ENCODE measurements around the gene SYT7.

Gene SYT7

DNA sequence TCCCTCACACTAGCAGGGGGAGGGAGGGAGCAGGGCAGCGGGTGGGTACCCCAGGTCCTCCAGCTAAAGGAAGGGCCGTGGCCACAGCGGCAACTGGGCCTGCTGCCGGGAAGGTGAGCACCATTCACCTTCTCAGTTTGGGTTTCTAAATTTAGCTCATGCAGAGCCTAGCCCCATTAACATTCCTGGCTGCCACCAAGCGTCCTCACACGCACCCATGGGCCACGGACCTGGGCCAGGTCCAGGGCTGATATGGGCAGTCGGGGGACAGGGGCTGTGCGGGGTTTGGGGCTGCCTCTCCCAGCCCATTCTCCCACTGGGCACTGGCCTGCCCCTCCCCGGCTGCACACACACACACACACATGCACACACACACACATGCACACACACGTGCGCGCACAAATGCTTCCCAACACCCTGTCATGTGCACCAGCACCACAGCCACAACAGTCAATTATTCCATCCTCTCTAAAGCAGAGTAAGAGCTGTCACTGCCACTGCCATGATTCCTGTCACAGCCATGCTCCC is 28.7 kb downstream of the SYT7 start:
- no peak for DNase-seq

DNA sequence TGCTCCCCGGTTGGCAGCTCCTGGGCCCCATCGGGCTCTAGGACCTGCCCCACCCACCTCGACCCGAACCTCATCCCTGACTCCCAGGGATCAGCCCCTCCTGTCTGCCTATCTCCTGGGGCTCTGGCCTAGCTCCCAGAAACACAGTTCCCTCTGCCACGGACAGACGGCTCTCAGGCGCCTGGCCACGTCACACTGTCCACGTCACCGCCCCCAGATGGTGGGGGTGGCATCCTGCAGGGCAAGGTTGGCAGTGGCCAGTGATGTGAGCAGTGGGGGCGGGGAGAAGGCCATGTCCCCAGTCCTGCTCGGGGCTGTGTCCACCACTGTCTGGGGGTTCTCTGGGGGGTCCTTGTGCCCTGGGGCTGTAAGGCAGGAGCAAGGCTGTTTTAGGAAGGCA is 29.2 kb downstream of the SYT7 start:
- DNase-seq = no peak

DNA sequence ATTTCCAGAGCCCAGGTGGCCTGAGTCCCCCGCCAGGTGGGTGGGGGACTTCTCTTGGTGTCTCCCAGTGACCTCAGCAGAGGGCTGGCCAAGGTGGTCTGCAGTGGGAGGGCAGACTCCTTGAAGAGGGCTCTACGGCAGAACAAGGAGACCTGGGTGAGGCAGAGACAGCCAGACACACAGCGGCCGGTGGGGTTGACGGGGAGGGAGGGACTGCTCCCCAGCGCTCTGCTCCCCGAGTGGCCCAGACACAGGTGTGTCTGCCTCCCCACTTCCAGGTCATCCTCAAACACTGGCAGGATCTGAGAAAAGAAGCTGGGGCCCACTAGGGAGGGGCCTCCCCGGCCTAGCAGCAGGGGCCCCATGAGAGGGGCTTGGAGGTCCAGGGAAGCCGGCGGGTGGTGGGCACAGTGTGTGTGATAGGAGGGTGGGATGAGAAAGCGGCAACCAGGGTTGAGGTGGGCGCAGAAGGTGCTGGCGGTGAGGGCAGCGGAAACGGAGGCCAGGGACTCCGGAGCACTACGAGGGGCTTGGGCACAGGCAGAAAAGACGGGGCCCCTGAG is 30.1 kb downstream of the SYT7 start:
- no peak for DNase-seq

DNA sequence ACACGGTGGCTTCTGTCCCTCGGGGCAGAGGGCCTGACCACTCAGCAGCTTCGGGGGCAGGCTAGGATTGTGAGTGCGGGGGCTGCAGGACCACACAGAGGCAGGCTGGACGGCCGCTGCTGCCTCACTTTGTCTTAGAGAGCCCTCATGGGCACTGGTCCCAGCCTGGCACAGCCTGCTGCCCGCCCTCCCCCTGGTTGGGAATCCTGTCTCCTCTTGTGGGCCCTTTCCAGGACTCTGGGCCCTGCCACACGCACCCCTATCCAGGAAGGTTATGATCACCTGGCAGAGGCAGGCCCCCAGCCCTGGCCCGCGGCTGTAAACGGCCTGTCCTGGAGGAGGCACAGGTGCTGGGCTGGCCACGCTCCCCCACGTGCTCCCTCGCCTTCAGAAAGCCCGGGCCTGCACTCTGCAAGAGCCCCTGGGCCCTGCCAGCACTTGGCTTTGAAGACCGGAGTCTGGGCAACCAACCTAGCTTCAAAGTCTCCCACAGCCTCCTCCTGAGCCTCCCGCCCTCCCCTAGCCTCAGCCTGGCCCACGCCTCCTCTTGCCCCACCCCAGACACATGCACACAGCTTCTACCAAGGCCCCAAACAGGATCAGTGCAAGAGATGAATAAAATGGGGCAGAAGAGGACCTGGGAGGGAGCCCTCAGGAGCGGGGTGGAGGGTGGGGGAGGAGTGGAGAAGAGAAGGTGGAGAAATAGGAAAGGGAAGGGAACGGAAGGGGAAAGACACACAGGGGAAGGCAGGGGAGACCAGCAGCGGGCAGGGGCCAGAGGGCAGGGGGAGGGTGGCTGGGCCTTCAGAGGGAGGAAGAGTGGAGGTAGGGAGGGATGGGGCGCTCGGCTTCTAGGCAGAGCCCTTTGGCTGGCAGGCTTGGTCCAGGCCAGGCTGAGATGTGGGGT is 31.0 kb downstream of the SYT7 start:
- no peak for DNase-seq

DNA sequence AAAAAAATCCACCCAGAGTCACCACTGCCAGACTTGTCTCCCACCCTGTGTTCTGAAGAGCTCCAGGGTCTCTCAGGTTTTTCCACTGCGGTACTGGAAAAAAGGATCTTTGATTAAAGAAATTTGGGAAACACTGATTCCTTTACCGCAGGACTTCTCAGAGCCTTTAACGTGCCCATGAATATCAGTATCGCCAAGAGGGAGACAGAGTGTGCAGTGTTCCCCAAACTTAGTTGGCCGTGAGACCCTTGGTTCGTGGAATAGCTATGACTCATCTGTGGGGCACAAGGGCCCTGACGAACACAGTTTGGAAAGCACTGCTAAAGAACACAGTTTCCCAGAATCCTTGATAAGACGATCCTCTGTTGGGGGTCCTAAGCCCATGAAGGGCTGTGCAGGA is 31.7 kb downstream of the SYT7 start:
- no peak for DNase-seq

DNA sequence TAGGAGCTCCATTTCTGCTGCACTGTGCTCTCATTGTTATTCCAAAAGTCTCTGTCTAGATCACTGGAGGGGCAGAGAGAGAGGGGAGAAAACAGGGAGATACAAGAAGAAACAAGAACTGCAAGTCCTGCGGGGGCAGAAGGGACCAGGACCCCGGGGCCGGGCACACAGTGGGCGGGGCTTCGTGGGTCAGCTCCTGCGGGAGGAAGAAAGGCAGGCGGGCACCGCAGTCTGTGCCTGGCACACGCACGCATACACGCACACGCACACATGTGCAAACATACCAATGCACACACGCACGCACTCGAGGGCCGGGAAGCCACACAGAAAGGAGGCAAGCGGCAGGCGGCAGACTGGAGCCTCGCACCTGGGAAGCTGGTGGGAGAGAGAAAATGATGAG is 33.6 kb downstream of the SYT7 start:
- DNase-seq = no peak

DNA sequence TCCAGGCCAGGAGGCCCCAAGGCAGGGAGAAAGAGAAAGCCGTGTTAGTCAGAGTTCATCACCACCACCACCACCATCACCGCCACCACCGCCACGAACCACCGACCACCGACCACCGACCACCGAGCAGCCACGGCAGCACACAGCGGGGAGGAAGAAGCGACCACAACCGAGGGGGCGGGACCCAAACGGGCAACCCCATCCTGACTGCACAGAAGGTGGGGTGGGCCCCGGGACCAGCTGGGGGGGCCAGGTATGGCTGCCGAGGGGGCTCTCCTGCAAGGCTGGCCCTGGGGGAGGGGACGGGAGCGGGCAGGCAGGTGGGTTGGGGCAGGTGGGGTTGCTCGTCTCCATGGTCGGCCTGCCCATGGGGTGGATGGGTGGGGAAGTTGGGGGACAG is 34.2 kb downstream of the SYT7 start:
- no peak for DNase-seq

DNA sequence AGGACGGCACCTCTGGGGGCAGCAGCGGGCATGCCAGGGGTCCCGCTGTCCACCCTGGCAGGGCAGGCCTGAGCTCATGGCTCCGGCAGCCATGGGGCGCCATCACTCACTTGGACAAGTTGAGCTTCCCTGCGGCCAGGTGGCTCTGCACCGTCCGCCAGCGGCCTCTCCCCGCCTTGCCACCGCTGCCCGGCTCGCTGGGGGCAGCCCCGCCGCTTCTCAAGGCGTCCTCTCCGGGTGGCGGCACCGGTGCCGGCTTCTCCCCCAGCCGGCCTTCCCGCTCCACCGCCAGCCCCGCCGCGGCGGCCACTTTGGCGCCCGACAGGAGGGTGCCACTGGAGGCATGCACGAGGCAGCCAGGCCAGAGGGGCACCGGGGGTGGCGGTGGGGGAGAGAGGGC is 35.0 kb downstream of the SYT7 start:
- DNase-seq = no peak

DNA sequence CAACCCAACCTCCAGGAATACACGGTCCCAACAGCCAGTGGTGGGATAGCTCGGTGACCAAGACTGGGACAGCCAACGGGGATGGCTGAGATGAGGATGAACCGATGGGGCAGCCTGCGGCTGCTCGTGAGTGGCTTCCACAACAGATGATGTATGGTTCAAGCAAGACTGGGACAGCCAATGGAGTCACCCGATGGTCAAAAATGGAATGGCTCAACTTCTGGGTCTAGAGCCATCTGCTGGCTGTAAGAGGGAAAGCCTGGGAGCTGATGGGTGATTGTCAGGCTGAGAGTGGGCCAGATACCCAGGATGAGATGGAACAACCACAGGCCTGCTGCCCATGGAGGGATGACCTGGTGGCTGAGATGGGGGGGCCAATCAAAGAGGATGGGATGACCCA is 35.5 kb downstream of the SYT7 start:
- no peak for DNase-seq

DNA sequence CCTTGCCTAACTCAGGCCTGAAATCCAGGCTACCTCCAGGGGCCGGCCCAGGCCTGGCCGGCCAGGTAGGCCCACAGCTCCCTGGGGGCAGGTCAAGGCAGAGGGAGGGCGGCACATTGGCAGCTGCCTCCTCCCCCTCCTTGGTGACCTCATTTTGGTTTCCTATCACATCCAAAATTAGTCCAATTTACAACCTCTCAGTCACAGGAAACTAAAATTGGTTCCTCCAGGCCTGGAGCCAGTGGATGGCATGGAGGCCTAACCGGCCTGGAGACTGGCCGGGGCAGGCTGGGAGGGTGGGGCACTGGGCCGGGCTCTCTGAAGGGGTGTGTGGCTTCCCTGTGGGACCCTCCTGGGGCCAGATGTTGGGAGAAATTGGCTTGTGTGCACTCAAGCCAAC is 36.4 kb downstream of the SYT7 start:
- no peak for DNase-seq

DNA sequence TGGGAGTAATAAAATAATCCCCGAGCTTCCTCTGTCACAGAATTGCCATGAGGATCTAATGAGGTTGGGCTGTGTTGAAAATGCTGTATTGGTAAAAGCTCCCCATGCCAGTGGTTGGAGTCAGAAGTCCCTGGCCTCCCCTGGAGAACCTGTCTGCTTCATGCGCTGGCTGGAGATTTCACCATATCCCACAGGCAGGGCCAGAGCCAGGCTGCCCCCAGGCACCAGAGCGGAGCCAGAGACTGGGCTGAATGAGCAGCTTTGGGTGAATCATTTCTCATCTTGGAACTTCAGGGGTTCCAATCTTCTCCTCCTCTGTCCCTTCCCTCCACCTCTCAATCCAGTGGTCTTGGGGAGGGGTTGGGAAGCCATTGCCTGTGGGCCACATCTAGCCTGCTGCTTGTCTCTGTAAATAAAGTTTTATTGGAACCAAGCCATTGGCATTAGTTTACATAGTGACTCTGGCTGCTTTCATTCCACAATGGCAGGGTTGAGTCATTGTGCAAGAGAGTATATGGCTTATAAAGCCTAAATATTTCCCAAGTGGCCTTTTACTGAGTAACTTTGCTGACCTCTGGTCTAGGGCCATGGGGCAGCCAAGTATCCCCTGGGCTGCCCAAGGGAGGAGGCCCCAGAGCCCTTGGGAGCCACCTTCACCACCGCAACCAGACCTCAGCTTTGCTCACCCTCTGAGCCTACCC is 37.1 kb downstream of the SYT7 start:
- DNase-seq = no peak

DNA sequence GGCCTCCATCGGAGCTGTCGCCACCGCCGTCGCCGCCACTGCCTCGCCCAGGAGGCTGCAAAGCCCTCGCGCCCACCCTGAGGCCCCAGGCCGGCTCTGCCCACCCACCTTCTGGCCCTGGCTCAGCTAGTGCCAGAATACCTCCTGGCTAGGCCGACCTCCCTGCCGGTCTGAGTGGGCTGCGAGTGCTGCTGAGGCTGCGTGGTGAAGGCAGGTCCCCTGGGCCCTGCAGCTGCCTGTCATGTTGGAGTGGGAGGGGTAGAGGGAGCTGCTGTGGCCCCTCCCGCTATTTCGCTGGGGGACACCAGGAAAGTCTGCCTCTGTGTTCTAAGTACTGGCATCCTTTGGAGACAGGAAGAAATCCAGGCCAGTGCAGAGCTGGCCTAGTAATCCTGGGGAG is 38.2 kb downstream of the SYT7 start:
- no peak for DNase-seq

DNA sequence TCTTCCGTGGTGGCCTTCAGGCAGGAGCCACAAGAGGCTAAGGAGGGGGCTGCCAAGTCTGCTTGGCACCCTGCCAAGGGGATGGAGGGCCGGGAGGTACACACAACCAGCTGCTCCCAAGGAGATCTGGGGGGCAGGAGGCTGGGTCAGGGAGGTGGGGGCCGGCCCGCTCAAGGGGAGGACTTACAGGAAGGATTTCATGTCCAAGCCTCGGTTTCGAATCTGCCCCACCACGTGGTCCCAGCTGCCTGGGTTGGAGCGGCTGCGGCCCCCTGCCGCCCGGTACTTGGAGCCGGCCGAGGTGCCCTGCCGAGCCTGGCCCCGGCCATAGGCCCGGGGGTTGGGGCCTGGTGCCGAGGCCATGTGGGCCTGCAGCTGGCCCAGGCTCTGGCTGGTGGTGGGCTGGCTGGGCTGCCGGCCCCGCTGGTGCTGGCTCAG is 38.8 kb downstream of the SYT7 start:
- no peak for DNase-seq

DNA sequence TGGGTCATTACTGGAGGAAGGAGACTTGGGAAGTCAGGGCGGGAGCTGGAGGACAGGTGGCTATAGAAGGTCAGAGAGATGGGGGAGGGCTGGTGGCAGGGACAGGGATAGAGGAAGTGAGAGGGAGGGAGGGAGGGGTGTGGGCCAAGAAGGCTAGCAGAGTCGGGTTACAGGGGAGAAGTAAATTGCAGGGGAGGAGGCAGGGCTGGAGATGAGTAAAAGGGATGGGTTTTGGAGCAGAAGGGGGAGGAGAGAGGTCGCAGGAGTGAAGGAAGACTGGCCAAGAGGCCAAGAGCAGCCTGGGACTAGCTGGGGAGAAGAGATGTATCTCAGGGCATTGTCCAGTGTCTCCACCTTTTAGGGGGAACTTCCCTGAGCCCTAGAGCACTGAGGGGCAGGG is 39.3 kb downstream of the SYT7 start:
- no peak for DNase-seq

DNA sequence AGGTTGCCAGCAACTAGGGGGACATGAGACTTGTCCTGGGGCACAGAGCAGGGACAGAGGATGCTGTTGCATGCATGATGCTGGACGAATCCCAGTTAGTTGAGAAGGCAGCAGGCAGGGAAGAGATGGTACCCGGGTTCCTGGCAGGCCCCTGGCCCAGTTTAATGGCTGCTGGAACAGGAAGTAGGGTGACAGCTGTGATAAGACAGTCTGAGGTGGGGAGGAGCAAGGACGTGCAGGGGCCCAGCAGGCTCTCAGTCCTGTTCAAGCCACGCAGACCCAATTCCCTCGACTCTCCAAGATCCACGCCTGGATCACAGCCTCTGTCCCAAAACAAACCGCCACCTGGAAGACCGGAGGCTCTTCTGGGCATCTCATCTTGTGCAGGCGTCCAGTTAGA is 40.3 kb downstream of the SYT7 start:
- DNase-seq = no peak

DNA sequence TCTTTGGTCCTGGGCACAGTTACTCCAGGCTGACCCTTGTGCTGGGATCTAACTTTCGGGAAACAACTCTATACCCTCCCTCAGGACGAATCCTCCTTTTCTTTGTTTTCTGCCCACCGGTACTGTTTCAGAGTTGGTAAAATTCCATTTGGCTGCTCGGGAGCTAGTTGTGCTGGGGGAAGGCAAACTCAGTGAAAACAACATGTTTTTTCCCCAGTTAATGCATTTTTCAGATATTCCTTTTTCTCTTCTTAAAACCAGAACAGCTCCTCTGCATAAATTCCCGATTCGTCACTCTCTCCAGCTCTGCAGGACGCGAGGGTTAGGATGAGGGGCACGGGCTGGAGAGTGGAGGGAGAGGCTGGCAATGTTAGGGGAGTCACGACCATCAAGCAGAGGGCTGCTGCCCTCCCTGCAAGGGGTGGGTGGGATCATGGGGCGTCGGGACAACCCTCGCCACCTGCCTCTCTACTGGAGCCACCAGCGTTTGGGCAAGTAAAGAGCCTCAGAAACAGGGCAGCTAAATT is 41.0 kb downstream of the SYT7 start:
- no peak for DNase-seq

DNA sequence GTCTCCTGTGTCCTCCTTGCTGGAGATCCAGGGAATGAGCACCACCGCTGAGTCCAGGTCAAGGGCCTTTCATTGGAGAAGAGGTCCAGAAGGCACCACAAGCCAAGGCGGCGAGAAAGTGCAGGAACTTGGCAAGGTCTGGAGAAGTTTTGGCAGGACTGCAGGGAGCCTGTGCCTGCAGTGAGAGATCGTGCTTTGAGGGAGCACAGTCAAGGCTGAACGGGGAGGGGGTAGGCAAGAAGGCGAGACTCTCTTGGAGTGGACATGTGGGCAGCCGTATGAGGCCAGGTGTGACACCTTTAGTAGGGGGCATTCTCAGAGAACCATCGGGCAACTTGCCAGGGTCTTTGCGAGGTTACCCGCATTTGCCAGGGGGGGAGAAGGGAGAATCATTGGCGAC is 41.9 kb downstream of the SYT7 start:
- DNase-seq = no peak

DNA sequence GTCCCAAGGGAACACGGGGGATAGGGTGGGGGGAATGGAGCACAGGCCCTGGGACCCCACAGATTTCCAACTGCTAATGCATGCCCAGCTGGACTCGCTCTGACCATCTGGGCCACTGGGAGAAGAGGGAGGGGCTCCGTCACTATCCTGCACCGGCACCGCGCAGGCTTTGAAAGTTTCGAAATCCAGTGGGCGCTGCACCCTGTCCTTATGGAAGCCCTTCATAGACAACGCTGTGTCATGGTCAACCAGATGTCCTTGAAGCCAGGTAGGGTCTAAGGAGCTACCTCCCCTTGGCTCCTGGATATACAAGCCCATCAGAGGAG is 42.3 kb downstream of the SYT7 start:
- DNase-seq = no peak

DNA sequence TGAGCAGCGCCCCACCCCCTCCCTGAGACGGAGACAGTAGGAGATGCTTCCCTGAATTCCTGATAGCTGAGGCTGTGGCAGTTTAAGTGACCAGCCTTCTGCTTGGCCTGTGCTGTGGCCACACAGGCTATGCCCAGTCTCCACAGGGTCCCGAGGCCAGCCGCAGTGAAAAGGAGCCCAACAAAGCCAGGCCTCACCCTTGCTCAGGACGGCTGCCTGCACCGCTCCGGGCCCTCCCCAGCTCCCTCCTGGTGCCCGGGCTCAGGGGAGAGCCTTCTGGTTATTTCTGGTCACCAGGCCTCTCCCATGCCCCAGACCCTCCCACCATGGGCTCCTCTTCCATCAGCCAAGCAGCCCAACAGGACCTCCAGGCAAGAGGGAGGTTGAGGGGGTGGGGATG is 43.5 kb downstream of the SYT7 start:
- no peak for DNase-seq

DNA sequence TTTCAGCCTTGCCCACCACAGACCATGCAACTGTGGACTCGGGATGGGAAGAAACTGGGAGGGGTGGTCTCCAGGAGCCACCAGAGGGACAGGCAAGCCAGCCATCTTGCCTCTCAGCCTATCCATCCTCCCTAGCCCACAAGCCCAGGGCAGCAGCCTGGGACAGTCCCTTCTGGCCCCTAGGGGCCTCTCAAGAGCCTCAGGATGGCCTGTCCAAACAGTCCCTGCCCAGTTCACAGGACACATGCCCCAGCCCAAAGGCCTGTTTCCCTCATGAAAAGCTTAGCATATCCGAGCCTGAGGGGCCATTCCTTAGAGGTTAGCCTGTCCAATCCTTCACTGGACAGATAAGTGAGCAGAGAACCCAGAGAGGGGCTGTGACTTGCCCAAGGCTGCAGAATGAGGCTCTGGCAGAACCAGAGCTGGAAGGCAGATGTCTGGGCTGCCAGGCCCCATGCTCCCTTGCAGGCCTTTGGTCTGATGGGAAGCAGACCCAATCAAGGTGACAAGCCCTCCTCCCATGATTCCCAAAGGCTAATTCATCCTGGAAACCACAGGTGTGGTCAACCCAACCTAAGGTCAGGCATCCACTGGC is 44.1 kb downstream of the SYT7 start:
- DNase-seq = no peak

DNA sequence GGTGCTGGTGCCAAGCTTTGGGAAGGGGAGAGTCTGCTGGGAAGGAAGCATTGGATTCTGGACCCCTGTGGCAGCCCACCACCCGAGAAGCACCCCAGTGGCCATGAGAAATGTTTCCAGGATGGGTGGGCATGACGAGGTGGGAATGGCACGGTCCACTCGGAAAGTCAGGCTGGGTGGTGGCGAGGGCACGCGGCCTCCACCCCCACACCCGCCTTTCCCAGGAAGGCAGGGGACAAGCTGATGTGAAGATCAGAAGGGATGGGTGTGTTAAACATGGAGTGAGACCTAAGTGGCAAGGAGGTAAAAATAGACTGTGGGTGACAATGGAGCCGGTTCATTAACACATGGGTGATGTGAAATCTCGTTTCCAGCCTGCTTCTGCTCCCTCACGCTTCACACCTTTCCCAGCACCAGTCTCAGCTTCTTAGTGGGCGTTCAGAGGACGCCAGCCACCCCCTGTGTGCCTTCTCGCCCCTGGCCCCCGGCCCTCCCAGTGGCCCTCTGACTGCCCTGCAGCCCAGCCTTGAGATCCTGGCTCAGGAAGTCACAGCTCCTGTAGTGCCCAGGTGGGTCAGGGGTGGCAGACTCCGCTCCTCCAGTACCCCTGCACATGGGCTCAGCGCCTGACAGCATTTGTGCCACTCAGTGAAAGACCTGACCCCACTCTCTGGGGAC is 44.7 kb downstream of the SYT7 start:
- no peak for DNase-seq

DNA sequence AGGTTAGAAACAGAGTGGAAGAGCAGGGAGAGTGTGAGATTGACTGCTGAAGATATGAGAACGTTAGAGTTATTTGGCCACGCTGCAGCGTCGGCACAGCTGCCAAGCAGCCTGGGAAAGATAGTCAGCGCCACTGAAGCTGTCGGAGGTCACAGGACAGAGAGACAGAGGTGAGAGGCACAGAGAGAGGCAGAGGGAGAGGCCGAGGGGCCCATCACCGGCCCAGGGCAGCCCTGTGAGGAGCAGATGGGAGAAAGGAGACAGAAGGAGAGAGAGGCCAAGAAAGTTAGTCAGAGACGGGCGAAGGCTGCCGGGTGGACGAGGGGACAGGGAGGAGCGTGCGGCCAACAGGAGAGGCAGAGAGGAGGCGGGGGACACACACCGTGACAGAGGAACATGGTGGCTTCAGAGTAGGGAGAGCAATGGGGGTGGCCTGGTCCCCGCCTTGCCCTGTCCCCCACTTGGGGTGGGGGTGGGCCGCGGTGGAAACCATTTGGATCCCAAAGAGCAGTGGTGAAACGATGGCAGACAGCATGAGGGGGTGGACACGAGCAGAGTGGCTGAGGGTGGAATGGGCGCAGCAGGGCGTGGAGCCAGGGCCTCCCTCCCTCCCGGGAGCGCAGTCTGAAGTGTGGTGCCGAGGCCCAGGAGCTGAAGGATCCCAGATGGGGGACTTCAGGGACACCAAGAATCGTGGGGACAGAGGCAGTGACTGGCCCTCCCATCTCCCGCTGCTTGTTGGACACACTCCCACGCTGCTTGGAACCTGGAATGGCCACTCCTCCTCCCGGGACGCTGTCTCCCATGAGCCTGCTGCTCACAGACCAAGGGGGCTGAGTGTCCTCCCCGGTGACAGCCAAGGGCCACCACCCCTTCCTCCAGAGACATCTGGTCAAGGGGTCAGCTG is 45.7 kb downstream of the SYT7 start:
- DNase-seq = no peak

Measured in GDM1 (cell line).